GM03348 (cell line): ENCODE results near the gene XIRP1.
A peak's percentile ranks its signal among the peaks of the same experiment; 100 is the strongest.
"Not testable (repeated sequence)": the region's sequence is repeated elsewhere in the genome, so short reads cannot be mapped to it uniquely, and the experiment has no call there.

Experiments used
- DNase-seq: peaks from one replicate; pipeline ENCODE4 v3.0.0; 2012; ENCODE audit warnings: low spot score

Gene XIRP1

DNA sequence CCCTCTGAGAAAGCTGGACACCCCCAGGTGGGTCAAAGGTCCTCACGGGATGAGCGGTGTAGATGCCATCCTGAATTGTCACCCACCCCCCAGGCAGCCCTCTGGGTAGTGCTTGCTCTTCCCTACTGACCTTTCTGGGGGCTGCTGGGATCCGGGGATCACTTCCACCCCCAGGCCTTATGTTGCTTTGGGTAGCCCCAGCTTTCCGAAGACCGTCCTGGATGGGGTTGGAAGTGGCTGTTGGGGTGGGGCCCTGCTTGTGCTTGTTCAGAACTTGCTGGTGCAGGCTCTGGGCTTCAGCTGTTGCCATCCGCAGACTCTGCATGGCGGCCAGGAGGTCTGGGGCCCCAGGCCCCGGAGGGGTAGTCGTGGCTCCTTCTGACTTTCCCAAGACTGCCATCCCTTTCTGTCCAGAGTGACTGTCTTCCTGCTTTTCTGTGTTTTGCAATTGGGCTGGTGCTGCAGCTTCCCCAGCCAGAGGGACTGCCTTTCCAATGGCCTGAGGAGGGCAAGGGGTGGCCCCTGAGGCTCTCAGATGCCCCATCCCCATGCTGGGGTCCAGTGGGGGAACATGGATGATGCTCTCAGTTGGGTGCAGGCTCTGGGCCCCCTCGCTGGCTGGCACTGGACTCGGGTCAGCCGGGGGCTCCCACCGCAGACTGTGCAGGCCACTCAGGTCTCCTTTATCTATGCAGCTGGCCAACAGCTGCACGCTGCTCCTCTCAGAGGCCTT, 6.3 kb downstream of the XIRP1 start:
- DNase-seq, result no peak

DNA sequence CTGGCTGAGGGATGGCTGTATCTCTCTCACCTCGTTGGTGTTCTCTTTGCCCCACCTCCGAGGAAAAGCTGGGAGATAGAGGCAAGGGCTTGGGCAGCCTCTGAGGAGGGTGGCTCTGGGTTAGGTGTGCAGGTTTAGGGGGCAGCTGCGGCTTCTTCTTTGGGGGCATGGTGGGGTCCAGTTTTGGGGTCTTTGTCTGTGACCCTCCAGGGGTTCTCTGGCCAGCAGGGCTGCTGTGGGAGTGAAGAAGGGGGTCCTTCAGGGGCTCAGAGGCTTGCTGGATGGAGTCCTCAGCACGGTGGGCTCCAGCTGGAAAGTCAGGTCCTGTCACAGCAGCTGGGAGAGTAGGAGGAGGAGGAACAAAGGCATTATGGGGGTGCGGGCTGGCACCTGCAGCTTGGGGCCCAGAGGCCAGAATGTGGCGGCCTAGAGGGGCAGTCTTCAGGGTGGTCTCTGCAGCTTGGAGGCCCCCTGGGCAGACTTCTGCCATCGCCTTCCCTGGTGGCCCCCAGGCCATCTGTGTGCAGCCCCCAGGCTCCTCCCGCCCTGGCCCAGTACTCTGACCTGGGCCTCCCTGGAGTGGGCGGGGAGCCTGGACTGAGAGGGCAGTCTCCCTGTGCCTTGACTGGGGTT, 7.0 kb downstream of the XIRP1 start:
- no peak for DNase-seq

DNA sequence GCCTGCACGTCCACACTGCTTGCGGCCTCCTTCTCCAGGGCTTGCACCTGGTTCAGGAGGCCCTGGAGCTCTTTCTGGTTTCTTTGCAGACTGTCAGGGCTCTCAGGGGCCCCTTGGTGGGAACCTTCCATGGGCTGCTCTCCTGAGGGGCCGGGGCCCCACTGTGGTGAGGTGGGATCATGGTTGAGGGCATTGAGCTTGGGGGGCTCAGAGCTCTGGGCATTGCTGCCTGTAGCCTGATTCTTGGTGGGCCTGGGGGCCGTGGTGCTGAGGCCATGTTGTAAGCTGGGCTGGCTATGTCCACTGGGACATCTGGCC, 7.5 kb downstream of the XIRP1 start:
- DNase-seq, result no peak

DNA sequence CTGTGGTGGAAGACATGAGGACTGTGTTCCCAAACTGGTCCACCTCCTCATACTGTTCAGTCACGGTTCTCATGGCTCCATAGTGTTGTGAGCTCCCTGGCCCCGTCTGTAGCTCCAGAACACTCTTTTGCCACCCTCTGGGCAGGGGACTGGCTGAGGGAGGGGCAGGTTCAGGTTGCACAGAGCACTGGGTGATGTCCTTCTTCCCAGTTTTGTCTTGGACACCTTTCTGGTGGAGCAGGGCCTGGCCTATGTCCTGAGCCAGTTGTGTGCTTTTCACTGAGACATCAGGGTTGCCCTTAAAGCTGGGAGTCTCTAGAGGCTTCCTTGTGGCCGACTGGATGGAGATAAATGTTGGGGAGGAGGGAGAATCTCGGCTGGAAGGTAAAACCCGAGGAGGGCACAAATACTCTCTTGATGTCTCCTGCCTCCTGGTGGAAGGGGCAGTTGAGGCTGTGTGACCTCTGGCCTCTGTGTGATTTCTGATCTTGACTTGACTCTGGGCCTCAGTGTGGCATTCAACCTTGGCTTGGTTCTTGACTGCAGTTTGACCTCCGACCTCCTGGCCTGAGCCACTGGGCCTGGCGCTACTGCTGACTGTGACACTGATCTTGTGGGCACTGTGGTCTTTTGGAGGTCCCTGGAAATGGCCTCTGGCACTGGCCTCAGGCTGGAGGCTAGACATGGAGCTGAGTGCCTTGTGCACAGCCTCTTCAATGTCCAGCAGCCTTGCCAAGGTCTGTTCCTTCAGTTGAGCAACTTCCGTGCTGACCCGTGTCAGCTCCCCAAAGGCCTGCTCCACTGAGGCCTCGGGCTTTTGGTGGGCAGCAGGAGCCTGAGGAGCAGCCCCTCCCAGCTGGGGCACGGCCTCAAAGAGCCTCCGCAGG, 8.1 kb downstream of the XIRP1 start:
- DNase-seq, result no peak

DNA sequence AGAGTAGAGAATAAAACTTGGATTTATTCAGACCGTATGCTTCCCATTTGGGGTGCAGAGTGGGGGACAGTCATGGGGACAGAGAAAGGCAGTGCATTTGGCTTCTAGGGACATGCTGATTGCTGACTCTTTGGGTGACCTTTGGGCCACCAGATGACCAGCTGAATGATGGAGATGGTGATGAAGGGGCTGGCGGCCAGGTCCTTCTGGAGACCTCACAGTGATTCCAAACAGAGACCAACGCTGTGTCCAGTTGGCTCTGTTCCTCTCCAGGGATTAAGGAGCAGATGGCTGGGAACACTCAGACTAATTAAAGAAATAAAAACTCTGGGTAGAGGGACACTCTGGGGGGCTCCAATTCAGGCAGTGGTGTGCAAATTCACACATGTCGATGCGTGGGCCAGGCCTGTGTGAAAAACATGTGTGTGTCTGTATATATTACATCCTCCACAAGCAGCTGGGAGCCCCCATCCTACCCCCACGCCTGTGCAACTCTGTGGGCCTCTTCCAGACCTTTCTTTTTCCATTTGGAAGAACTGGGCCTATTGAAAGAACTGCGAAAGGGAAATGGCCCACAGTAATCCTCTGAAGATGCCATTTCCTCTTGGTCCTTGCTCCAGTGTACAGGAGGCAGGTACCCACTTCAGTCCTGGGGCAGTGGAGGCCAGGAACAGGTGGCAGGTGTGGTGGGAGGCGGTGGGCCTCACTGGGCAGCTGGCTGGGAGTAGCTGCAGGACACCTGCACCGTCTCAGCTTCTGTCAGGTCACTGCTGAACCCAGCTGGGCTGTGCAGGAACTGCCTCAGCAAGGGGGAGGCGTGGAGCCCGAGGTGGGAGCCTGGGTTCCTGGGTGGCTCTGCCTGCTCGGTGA, 8.9 kb downstream of the XIRP1 start:
- DNase-seq, result no peak

DNA sequence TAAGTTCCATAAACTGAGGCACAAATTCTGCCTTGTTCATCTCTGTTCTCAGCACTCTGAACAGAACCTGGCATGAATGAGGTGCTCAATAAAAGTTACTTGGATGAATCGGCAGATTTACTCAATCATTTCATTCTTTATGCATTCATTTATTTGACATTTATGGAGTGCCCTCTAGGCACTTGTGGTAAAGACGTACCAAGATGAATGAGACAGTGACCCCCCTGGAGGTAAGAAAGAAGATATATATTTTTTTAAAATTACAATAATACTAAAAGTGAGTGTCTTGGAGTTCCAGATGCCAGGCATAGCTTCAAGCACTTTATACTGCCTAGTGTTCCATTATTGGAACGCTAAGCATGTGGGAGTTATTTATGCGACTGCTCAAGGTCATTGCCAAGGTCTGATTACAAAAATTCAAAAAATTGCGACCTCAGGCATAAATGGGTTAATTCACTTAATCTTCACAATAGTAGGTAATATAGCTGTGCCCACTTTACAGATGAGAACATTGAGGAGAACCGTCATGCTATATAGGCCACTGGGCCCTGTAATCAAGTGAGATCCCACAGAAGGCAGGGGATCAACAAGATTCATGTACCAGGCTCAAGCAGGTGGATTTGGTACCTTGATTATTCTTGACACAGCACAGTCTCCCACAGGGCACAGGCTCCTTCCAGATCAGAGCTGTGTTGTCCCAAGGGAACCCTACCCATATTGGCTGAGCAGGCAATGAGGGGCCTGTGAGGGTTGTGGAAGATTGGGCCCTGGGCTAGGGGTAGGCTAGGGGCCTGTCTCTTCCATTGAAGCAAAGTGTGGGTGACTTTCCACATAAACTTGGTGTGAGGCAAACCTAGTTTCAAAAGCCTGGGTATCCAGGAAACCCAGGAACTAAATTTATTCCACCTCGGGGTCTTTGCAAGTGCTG, 10.7 kb downstream of the XIRP1 start:
- DNase-seq, result no peak

DNA sequence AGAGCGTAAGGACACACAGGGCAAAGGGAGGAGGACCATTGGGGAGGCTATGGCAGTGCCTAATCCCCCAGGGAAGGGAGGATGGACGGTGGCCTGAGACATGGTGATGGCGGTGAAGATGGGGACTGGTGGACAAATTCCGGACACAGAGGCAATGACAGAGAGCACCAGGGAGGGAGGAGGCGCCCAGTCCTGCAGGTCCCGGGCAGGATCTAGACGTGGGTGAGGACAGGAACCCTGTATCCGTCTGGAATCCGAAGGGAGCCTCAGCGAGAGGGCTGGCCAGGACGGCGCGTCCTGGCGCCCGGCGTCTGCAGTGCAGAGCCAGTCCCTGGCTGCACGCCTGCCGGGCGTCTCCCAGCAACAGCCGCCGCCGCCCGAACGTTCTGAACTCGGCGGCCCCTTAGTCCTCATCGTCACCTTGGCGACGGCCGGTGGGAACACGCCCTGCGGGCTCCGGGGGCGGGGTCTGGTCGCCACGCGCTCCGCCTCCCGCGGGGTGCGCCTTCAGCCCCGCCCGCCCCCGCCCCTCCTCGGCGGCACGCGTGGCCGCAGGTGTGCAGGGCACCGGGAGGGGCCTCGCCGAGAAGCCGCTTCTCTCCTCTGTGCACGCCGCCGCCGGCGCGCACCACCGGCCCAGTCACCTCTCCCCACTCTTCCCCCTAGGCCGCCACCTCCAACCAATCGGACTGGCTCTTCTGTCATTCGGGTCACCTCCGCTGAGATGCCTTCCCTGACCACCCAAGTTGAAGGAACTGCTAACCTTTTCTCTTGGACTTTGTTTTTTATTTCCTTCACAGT, 11.6 kb downstream of the XIRP1 start:
- peak; percentile 92 for DNase-seq

DNA sequence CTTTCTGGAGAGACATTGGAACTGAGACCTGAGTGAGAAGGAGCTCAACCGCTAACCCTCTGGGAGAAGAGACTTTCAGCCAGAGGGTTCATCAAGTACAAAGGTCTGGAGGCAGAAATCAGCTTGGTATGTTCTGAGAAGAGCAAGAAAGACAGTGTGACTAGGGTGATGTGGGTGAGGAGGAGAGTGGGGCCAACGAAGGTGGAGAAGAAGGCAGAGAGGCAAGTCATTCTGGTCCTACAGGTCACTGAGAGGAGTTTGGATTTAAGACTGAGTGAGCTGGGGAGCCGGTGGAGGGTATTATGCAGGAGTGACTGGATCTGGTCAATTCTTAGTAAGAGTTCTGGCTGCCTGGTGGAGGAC, 12.2 kb downstream of the XIRP1 start:
- DNase-seq, result no peak

DNA sequence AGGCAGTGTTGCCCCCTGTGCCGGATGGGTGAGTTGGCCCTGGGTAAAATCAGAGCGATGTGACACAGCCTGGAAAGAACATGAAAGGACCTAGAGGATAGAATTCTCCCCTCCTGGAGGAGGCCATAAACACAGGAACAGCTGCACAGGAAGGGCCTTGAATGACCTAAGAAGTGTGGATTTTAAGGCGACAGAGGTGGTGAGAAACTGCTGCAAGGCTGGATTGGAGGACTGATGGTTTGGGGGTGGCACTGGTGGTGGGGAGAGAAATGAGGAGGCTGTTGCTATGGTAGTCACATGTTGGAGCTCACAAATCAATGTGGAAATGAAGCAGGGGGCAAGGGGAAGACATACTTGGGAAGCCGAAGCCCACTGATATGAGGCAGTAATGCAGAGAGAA, 13.8 kb downstream of the XIRP1 start:
- no peak for DNase-seq

DNA sequence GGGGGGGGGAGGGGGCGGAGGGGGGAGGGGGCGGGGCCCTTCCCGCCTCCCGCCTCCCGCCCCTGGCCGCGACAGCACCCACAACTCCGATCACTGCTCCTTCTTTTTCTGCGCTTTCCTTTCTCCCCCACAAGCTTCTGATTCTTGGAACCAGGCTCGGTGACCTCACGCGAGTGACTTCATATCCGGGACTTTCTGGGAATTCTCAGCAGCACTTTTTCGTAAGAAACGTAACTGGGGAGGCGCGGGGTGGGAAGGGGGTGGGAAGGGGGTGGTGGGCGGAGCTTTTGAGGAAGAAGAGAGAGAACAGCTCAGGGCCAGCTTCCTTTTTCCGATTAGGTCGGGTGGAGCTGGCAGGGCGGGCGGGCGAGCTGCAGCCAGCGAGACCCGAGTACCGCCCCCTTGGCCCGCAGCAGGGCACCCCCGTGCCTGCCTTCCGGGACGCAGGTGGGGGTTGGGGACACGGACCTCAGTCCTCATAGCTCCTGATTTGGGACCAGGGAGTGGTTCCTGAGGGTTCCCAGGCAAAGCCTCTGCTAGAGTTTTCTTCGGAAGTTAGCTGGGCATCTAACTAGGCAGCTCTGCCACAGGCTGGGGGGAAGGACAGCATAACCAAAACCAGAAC, 14.6 kb downstream of the XIRP1 start:
- DNase-seq, result peak; percentile 94

DNA sequence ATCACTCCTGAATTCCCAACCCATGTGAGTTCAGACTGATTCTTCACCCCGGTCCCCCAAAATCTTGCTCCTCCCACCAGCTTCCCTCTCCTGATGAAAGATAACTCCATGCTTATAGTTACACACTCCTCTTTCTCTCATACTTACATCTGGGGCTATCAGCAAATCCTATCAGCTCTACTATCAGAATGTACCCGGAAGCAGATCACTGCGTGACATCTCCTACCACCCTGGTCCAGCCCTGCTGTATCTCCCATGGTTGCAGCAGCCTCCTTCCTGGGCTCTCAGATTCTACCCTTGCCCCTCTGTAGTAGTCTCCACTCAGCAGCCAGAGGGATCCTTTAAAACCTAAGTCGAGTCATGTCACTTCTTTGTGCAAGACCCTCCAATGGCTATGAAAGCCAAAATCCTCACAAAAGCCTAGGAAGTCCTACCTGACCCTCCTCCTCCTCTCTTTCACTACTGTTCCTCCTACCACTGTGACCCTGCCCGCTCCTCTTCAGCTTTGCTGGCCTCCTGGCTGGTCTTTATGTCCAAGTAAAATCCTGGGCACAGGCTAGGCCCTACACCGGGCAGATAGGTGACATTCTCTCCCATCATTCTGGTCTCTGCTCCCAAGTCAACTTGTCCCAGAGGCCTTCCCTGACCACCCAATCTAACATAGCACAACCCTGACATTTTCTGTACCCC, 16.2 kb downstream of the XIRP1 start:
- DNase-seq, result no peak

DNA sequence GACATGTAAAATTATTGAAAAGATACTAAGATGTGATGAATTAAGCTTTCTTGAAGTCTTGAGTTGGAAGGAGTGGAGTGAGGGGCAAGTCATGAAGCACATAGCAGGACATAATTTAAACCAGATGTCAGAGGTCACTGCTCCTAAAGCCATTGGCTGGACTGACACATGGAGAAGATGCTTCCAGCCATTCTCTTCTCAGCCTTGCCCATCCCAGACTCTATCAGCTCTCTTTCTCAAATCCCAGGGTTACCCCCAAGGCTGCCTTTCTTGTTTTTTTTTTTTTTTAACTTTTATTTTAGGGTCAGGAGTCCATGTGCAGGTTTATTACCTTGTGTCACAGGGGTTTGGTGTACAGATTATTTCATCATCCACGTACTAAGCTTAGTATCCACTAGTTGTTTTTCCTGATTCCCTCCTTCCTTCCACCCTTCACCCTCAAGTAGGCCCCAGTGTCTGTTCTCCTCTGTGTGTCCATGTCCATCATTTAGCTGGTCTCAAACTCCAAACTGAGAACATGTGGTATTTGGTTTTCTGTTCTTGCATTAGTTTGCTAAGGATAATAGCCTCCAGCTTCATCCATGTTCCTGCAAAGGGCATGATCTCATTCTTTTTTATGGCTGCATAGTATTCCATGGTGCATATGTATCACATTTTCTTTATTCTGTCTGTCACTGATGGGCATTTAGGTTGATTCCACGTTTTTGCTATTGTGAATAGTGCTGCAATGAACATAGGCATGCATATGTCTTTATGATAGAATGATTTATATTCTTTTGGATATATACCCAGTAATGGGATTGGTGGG, 18.9 kb downstream of the XIRP1 start:
- no peak for DNase-seq

DNA sequence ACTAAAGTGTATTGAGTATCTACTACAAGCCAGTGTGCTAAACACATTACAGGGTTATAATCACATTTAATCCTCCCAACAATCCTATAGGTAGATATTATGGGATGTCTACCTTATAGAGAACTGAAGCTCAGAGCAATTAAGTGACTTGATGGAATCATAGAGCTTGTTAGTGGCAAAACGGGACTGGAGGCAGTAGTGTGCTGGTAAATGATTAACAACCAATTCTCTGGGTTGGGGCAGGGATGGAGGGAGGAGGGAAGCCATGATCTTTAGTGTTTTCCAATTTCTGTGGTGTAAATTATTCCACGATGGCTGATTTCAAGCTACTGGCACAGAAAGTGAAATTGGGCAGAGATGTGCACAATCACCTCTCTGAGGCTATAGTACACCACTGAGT, 20.5 kb downstream of the XIRP1 start:
- no peak for DNase-seq

DNA sequence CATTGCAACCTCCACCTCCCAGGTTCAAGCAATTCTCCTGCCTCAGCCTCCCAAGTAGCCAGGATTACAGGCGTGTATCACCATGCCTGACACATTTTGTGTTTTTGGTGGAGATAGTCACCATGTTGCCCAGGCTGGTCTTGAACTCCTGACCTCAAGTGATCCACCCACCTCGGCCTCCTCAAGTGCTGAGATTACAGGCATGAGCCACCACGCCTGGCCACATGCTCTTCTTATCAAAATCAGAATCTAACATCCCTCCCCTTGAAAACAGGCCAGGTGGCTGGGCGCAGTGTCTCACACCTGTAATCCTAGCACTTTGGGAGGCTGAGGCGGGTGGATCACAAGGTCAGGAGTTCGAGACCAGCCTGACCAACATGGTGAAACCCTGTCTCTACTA, 21.5 kb downstream of the XIRP1 start:
- DNase-seq, result not testable (repeated sequence)

DNA sequence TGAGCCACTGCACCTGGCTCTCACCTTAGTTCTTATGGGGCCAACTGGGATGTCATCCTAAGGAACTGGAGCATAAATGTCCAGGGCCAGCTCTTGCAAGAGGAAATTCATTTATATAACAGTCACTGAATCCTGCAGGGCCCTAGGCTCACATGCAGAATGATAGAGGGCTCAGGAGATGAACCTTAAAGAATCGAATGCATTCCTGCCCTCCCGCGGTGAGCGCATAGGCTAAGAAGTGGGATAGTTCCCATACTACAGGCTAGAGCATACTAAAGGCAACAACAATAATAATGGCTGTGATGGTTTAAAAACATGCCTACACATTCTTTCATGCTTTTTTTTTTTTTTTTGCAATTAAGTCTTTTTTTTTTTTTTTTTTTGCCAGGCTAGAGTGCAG, 21.9 kb downstream of the XIRP1 start:
- DNase-seq, result no peak

DNA sequence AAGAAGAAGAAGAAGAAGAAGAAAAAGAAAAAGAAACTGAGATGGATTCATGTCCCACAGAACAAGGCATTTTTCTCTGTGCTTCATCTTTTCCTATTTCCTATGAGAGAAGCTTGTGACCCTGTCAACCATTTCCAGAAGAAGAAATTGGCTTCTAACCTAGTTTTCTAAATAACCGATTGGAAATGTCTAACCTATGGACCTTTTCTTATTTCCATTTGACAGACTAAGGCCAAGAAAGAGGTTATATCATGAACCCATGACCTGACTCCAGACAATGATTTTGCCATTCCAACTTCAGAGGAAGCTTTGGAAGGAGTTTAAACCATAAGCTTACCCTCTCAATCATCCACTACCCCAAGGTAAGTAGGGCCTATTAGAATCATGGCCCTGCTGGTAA, 22.7 kb downstream of the XIRP1 start:
- no peak for DNase-seq

DNA sequence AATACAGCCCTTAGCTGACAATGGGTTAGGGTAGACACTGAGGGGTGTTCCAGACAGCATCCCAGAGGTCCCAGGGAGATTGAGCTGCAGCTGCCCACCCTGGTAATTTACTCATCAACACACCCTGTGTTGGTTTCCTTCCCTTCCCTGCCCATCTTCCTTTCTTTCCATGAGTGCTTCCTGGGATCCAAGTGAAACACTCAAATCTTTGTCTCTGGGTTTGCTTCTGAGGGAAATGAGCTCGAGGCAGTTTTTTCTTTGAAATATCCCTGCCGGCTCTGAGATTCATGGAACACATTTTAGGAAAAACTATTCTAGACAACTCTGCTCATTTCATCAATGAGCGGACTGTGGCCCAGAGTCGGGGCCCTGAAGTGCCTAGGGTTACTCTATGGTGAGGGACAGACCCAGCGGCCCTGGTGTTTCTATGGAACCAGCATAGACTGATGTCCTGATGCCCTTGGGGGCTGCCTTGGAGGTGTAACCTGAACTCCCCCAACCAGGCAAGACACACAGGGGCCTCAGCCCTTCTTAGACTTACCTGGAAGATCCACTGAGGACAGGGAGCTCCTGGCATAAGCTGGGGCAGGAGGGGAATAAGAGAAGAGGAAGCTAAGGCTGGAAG, 24.1 kb downstream of the XIRP1 start:
- DNase-seq, result no peak
